Activated naive CD8-positive, alpha-beta T cell (primary cell): ENCODE data around the gene TAAR8.
"Not testable (repeated sequence)": the region's sequence is repeated elsewhere in the genome, so short reads cannot be mapped to it uniquely, and the experiment has no call there.

Source experiments
- H3K27ac Mint-ChIP-seq: one replicate; pipeline ENCODE4 v1.8.0; 2021; ENCODE audit warnings: mixed read lengths
- H3K27me3 Mint-ChIP-seq: one replicate; pipeline ENCODE4 v1.8.0; 2021; ENCODE audit warnings: mixed read lengths
- H3K36me3 Mint-ChIP-seq: one replicate; pipeline ENCODE4 v1.8.0; 2021; ENCODE audit warnings: mixed read lengths
- H3K4me1 Mint-ChIP-seq: one replicate; pipeline ENCODE4 v1.8.0; 2021; ENCODE audit warnings: low read depth, mixed read lengths
- H3K4me3 Mint-ChIP-seq: one replicate; pipeline ENCODE4 v1.8.0; 2021; ENCODE audit warnings: mild to moderate bottlenecking, mixed read lengths
- H3K9me3 Mint-ChIP-seq: one replicate; pipeline ENCODE4 v1.8.0; 2021; ENCODE audit warnings: low read depth, mixed read lengths

The TAAR8 gene

DNA sequence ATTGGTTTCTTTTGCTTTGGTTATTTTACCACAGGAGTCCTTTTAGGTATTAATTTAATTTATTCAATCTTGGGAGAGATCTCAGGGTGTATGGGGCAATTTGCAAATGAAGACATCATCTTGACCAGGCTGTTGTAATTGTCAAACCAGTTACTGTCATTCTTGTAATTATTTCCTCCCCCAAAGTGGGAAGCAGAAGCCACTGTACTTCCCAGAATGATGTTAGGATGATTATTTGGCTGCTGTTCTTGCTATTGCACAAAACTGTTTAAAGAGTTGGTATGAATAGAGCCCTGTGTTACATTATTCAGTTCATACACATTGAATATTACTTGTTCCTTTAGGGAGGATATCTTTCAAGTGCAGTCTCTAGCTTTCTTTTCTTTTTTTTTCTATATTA, 19.3 kb downstream of the TAAR8 start:
- Mint-ChIP-seq H3K4me3 (no peak overlapping the region), H3K4me1 (no peaks in the 10 kb centered on the region), H3K27me3 (peaks cover 21% of the 10 kb centered on the region), H3K36me3 (no peaks in the 10 kb centered on the region), H3K9me3 (no peaks in the 10 kb centered on the region), H3K27ac (no peak overlapping the region)

DNA sequence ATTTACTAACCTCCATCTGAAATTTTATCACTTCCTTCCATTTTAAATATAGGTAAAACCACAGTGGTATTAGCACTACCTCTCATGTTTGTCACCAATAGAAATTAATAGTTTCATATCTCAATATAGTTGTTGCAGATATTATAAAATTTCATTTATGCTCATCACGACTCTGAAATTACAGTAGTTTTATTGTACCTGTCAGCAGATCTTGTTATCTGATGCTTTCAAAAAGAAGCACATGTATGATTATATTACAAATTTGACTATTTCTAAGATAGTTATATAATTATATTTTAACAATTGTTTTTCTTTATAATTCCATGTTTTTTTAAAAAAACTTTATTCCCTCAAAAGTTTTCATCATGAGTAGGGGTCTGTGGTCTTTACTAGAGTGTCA, 32.2 kb downstream of the TAAR8 start:
- peaks cover 10% of the 10 kb centered on the region for H3K27me3 Mint-ChIP-seq
- no peak overlapping the region for H3K4me3 Mint-ChIP-seq
- H3K4me1 Mint-ChIP-seq = no peaks in the 10 kb centered on the region
- no peaks in the 10 kb centered on the region for H3K36me3 Mint-ChIP-seq
- no peaks in the 10 kb centered on the region for H3K9me3 Mint-ChIP-seq
- no peak overlapping the region for H3K27ac Mint-ChIP-seq

DNA sequence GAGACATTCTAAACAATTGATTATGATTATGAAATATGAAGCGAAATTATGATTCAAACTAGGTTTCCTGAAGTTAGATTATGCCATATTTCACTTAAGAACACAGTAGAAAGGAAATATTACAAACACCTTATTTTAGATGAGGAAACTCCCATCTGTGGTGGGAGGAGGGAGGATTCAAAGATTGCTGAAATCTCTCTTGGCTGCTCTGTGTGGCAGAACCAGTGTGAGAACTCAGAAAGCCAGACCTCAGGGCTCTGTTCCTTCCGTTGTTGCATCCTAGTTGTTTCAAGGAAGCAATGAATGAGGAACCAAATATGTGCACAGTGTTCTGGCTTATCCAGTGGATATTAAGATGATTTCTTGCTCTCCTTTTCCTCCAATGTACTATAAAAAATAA, 35.0 kb downstream of the TAAR8 start:
- no peaks in the 10 kb centered on the region for H3K4me1 Mint-ChIP-seq
- H3K36me3 Mint-ChIP-seq = no peaks in the 10 kb centered on the region
- no peak overlapping the region for H3K27ac Mint-ChIP-seq
- H3K27me3 Mint-ChIP-seq = peaks cover 10% of the 10 kb centered on the region
- no peaks in the 10 kb centered on the region for H3K9me3 Mint-ChIP-seq
- no peak overlapping the region for H3K4me3 Mint-ChIP-seq

DNA sequence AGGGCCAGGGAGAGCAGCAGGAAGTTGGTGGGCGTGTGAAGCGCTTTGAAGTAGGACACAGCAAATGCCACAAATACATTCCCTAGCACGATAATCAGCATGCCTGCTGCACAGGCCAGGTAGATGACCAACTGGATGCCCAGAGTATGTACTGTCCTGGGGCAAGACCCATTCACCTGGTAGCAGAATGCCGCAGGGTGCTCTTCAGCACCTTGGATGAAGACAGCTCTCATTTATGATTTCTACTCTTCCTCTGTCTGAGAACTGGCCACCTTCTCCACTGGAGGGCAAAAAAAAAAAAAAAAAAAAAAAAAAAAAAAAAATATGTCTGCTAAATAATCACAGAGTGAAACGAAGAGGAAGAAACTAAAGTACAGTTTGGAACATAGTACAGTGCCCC, 37.0 kb downstream of the TAAR8 start, which contains the start of gene TAAR5:
TAAR5 (minus strand) TSS at position 288 of the 400 bp plus-strand sequence; CDS start at position 233, 55 bp downstream.
- Mint-ChIP-seq H3K4me3 (no peak within 1 kb of the TSS), H3K4me1 (no peaks in the 10 kb centered on the region), H3K27ac (no peak within 1 kb of the TSS), H3K27me3 (peaks cover 10% of the 10 kb centered on the region), H3K9me3 (no peaks in the 10 kb centered on the region), H3K36me3 (no peaks in the 10 kb centered on the region)

DNA sequence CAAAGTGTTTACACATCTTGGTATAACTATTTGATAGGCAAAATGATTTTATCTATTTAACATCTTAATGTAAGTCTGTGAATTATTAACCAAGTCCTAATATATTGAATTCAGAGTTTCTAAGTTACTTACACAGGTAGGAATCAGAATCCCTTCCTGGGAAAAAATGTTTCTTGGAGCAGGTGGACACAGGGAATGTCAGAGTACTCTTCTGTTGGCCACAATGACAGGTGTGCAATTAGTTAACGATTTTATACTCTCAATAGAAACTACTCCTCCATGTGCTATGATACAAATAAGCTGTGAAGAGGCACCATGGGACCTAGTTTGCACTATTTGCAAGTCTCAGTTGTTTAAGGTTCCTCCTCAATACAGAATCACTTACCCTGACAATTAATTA, 37.9 kb downstream of the TAAR8 start:
- Mint-ChIP-seq H3K4me1 (no peaks in the 10 kb centered on the region), H3K36me3 (no peaks in the 10 kb centered on the region), H3K27ac (no peak overlapping the region), H3K27me3 (peaks cover 11% of the 10 kb centered on the region), H3K4me3 (no peak overlapping the region), H3K9me3 (no peaks in the 10 kb centered on the region)

DNA sequence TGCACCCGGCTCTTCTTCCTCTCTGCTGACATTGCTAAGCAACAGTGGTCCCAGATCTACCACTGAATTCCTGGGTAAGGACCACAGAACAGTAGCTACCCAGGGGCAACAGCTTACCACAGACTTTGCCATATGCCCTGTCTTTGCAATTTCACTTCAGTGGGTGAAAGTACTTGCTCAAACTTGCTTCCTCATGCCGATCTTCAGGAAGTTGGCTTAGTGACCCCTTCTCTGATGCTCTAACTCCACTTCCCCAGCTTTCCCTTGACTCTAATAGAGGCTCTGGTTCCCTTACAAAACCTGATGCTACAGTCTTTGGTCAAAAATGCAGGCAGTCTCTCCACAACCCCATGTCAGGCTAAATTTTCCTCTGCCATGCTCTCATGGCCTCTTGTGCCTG, 40.4 kb downstream of the TAAR8 start:
- H3K27me3 Mint-ChIP-seq = peaks cover 11% of the 10 kb centered on the region
- no peak overlapping the region for H3K27ac Mint-ChIP-seq
- H3K4me3 Mint-ChIP-seq = no peak overlapping the region
- H3K36me3 Mint-ChIP-seq = no peaks in the 10 kb centered on the region
- no peaks in the 10 kb centered on the region for H3K9me3 Mint-ChIP-seq
- H3K4me1 Mint-ChIP-seq = no peaks in the 10 kb centered on the region

DNA sequence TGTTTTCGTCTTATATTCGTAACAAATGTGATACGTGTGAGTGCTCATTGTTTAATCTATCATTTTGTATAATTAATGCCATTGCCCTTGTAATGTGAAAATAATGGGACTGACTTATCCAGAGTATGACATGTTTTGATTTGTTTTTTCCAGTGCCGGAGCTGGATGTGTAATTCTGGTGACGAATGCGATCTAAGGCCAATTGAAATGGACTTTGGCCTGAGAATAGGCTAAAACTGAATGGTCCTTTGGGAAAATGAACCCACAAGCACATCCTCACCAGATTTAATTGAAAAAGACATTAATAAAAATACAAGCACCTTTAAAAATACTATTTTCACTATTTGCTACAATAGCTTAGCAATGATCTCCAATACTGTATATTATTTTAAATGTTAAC, 43.7 kb downstream of the TAAR8 start:
- no peaks in the 10 kb centered on the region for H3K36me3 Mint-ChIP-seq
- H3K4me3 Mint-ChIP-seq = no peak overlapping the region
- H3K9me3 Mint-ChIP-seq = no peaks in the 10 kb centered on the region
- H3K4me1 Mint-ChIP-seq = no peaks in the 10 kb centered on the region
- no peak overlapping the region for H3K27ac Mint-ChIP-seq
- peaks cover 18% of the 10 kb centered on the region for H3K27me3 Mint-ChIP-seq

DNA sequence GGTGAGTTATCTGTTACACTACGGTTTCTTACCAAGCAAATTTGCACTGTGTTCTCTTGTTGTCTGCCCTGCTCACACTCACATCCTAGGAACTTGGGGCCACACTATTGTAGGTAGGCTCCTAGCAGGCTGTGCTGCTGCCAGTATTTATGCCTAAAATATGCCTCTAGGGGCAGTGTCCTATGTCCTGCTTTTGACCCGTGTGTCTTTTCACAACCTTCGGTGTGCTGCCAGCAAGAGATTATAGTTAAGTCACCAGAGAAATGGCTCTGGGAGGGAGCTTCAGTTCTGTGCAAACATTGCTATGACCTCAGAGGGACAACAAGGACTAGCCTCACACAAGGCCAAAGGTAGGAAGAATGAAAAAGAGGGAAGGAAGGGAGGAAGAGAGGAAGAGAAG, 46.0 kb downstream of the TAAR8 start:
- H3K27ac Mint-ChIP-seq = no peak overlapping the region
- no peaks in the 10 kb centered on the region for H3K9me3 Mint-ChIP-seq
- H3K4me1 Mint-ChIP-seq = no peaks in the 10 kb centered on the region

DNA sequence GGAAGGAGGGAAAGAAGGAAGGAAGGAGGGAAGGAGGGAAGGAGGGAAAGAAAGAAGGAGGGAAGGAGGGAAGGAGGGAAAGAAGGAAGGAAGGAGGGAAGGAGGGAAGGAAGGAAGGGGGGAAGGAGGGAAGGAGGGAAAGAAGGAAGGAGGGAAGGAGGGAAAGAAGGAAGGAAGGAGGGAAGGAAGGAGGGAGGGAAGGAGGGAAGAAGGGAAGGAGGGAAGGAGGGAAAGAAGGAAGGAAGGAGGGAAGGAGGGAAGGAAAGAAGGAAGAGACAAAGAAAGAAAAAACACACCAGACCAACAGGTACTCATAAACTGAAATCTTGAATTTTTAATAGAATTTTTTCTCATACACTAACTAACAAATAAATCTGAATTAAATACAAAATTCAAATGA, 48.4 kb downstream of the TAAR8 start:
- H3K9me3 Mint-ChIP-seq, H3K4me3 Mint-ChIP-seq, H3K4me1 Mint-ChIP-seq, H3K36me3 Mint-ChIP-seq, H3K27ac Mint-ChIP-seq: not testable (repeated sequence)
- peaks cover 13% of the 10 kb centered on the region for H3K27me3 Mint-ChIP-seq

More for the DNA sequence above, 46.0 kb downstream of the TAAR8 start:
- peaks cover 18% of the 10 kb centered on the region for H3K27me3 Mint-ChIP-seq
- H3K36me3 Mint-ChIP-seq = no peaks in the 10 kb centered on the region
- H3K4me3 Mint-ChIP-seq = no peak overlapping the region
